ENCODE data around the gene SLC6A12. TPM values are rescaled to one million over a fixed set of nuclear protein-coding genes. Genes with fewer than 3 reads are reported as not detected.

Gene SLC6A12
- polyA plus RNA-seq, 1 donor from 2014 or later, result 0.15 TPM

GRCh38 chr12:209246-209645 is 4.7 kb downstream of the SLC6A12 start:
- Histone ChIP-seq H3K4me2 (ENCODE audit: low read length) (no peak overlapping the region), H3K36me3 (ENCODE audit: insufficient read depth, low read length) (no peaks in the 10 kb centered on the region), H2AFZ (ENCODE audit: low read depth, low read length) (no peak overlapping the region), H3F3A (ENCODE audit: insufficient read depth, low read length, poor library complexity, severe bottlenecking) (no peaks in the 10 kb centered on the region), H3K27me3 (ENCODE audit: insufficient read depth, low read depth, low read length) (peaks cover 5% of the 10 kb centered on the region), H4K20me1 (ENCODE audit: insufficient read depth) (no peaks in the 10 kb centered on the region), H3K9ac (ENCODE audit: low read length) (no peak overlapping the region), H3K9me2 (ENCODE audit: insufficient read depth, low read length) (no peaks in the 10 kb centered on the region), H3K9me3 (ENCODE audit: low read length) (no peaks in the 10 kb centered on the region), H3K4me3 (ENCODE audit: low read length) (no peak overlapping the region), H3K27ac (ENCODE audit: low read length) (no peak overlapping the region), H3K79me2 (replicated peaks; ENCODE audit: insufficient read depth, low read length) (no peaks in the 10 kb centered on the region)
- TF ChIP-seq, protein P1, sequence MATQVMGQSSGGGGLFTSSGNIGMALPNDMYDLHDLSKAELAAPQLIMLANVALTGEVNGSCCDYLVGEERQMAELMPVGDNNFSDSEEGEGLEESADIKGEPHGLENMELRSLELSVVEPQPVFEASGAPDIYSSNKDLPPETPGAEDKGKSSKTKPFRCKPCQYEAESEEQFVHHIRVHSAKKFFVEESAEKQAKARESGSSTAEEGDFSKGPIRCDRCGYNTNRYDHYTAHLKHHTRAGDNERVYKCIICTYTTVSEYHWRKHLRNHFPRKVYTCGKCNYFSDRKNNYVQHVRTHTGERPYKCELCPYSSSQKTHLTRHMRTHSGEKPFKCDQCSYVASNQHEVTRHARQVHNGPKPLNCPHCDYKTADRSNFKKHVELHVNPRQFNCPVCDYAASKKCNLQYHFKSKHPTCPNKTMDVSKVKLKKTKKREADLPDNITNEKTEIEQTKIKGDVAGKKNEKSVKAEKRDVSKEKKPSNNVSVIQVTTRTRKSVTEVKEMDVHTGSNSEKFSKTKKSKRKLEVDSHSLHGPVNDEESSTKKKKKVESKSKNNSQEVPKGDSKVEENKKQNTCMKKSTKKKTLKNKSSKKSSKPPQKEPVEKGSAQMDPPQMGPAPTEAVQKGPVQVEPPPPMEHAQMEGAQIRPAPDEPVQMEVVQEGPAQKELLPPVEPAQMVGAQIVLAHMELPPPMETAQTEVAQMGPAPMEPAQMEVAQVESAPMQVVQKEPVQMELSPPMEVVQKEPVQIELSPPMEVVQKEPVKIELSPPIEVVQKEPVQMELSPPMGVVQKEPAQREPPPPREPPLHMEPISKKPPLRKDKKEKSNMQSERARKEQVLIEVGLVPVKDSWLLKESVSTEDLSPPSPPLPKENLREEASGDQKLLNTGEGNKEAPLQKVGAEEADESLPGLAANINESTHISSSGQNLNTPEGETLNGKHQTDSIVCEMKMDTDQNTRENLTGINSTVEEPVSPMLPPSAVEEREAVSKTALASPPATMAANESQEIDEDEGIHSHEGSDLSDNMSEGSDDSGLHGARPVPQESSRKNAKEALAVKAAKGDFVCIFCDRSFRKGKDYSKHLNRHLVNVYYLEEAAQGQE (IDR thresholded peaks at IDR 0.05; ENCODE audit: borderline replicate concordance), result no peak
- TF ChIP-seq POLR2AphosphoS5 (IDR thresholded peaks at IDR 0.05) (no peak), TAF1 (IDR thresholded peaks at IDR 0.05; ENCODE audit: low read depth) (no peak), RAD21 (conservative IDR thresholded peaks at IDR 0.05) (no peak), EP300 (conservative IDR thresholded peaks at IDR 0.05; ENCODE audit: poor library complexity, severe bottlenecking) (no peak), EZH2 (IDR thresholded peaks at IDR 0.05; ENCODE audit: borderline replicate concordance, insufficient read depth, low read length, poor library complexity, severe bottlenecking) (no peak), SMC3 (conservative IDR thresholded peaks at IDR 0.05; ENCODE audit: poor library complexity) (no peak), MXI1 (conservative IDR thresholded peaks at IDR 0.05; ENCODE audit: poor library complexity, severe bottlenecking) (no peak)
- TF ChIP-seq, protein P2, sequence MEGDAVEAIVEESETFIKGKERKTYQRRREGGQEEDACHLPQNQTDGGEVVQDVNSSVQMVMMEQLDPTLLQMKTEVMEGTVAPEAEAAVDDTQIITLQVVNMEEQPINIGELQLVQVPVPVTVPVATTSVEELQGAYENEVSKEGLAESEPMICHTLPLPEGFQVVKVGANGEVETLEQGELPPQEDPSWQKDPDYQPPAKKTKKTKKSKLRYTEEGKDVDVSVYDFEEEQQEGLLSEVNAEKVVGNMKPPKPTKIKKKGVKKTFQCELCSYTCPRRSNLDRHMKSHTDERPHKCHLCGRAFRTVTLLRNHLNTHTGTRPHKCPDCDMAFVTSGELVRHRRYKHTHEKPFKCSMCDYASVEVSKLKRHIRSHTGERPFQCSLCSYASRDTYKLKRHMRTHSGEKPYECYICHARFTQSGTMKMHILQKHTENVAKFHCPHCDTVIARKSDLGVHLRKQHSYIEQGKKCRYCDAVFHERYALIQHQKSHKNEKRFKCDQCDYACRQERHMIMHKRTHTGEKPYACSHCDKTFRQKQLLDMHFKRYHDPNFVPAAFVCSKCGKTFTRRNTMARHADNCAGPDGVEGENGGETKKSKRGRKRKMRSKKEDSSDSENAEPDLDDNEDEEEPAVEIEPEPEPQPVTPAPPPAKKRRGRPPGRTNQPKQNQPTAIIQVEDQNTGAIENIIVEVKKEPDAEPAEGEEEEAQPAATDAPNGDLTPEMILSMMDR (IDR thresholded peaks at IDR 0.05; ENCODE audit: poor library complexity, severe bottlenecking), result no peak

GRCh38 chr12:208813-209212 is 5.1 kb downstream of the SLC6A12 start:
- TF ChIP-seq POLR2AphosphoS5 (IDR thresholded peaks at IDR 0.05) (no peak), EZH2 (IDR thresholded peaks at IDR 0.05; ENCODE audit: borderline replicate concordance, insufficient read depth, low read length, poor library complexity, severe bottlenecking) (no peak), MXI1 (conservative IDR thresholded peaks at IDR 0.05; ENCODE audit: poor library complexity, severe bottlenecking) (no peak), SMC3 (conservative IDR thresholded peaks at IDR 0.05; ENCODE audit: poor library complexity) (no peak), RAD21 (conservative IDR thresholded peaks at IDR 0.05) (no peak)
- TF ChIP-seq, protein P1 (IDR thresholded peaks at IDR 0.05; ENCODE audit: borderline replicate concordance), result no peak
- TF ChIP-seq, protein P2 (IDR thresholded peaks at IDR 0.05; ENCODE audit: poor library complexity, severe bottlenecking), result no peak
- Histone ChIP-seq H4K20me1 (ENCODE audit: insufficient read depth) (no peaks in the 10 kb centered on the region), H3K9me2 (ENCODE audit: insufficient read depth, low read length) (no peaks in the 10 kb centered on the region), H3K4me3 (ENCODE audit: low read length) (no peak overlapping the region), H3K9ac (ENCODE audit: low read length) (no peak overlapping the region), H3K27me3 (ENCODE audit: insufficient read depth, low read depth, low read length) (peaks cover 9% of the 10 kb centered on the region), H3K4me2 (ENCODE audit: low read length) (no peak overlapping the region), H3K27ac (ENCODE audit: low read length) (no peak overlapping the region), H3K79me2 (replicated peaks; ENCODE audit: insufficient read depth, low read length) (no peaks in the 10 kb centered on the region), H3K36me3 (ENCODE audit: insufficient read depth, low read length) (no peaks in the 10 kb centered on the region), H3F3A (ENCODE audit: insufficient read depth, low read length, poor library complexity, severe bottlenecking) (no peaks in the 10 kb centered on the region), H2AFZ (ENCODE audit: low read depth, low read length) (no peak overlapping the region), H3K9me3 (ENCODE audit: low read length) (no peaks in the 10 kb centered on the region)
